Astrocyte (in vitro differentiated cells and primary cell): ENCODE results near the gene MAN1C1. TPM values are rescaled to one million over a fixed set of nuclear protein-coding genes. Genes with fewer than 3 reads are reported as not detected.
"Not testable (repeated sequence)": the region's sequence is repeated elsewhere in the genome, so short reads cannot be mapped to it uniquely, and the experiment has no call there.

Source experiments
- DNase-seq: peaks from one replicate; pipeline ENCODE4 v3.0.0-alpha.2; 2010; ENCODE audit warnings: low read depth
- FAIRE-seq: peaks from 2 replicates; lab custom pipeline; 2011; peaks lifted over from hg19 to GRCh38; lab: Jason Lieb, UNC
- H2AFZ ChIP-seq: 2 replicates; pipeline ENCODE4 v1.6.0; 2012; ENCODE audit warnings: low read depth, low read length, inconsistent platforms
- H3K27ac ChIP-seq: 2 replicates; pipeline ENCODE4 v1.5.1; 2011; ENCODE audit warnings: low read depth, low read length, inconsistent platforms
- H3K27me3 ChIP-seq: 2 replicates; pipeline ENCODE4 v1.6.0; 2011; ENCODE audit warnings: low read length, inconsistent platforms; ENCODE audit not compliant: insufficient read depth
- H3K36me3 ChIP-seq: 2 replicates; pipeline ENCODE4 v1.5.1; 2011; ENCODE audit warnings: low read length, inconsistent platforms; ENCODE audit not compliant: insufficient read depth
- H3K4me1 ChIP-seq: 2 replicates; pipeline ENCODE4 v1.5.1; 2011; ENCODE audit warnings: low read length, inconsistent platforms; ENCODE audit not compliant: insufficient read depth
- H3K4me2 ChIP-seq: 2 replicates; pipeline ENCODE4 v1.6.0; 2012; ENCODE audit warnings: low read length, inconsistent platforms
- H3K4me3 ChIP-seq: 2 replicates; pipeline ENCODE4 v1.5.1; 2011; ENCODE audit warnings: low read depth, mild to moderate bottlenecking, low read length, inconsistent platforms; ENCODE audit not compliant: insufficient read depth
- H3K79me2 ChIP-seq: 2 replicates; pipeline ENCODE4 v1.6.0; 2012; ENCODE audit warnings: mild to moderate bottlenecking, low read length, inconsistent platforms; ENCODE audit not compliant: insufficient read depth
- H3K9ac ChIP-seq: 2 replicates; pipeline ENCODE4 v1.6.0; 2012; ENCODE audit warnings: mild to moderate bottlenecking, low read length, inconsistent platforms
- H3K9me3 ChIP-seq: 2 replicates; pipeline ENCODE4 v1.5.1; 2012; ENCODE audit warnings: low read depth, mild to moderate bottlenecking, low read length, inconsistent platforms; ENCODE audit not compliant: insufficient read depth
- H4K20me1 ChIP-seq: 2 replicates; pipeline ENCODE4 v1.6.0; 2012; ENCODE audit warnings: low read length, inconsistent platforms; ENCODE audit not compliant: insufficient read depth
- H3K27ac Mint-ChIP-seq: one replicate; pipeline ENCODE4 v1.8.0; 2021; ENCODE audit warnings: mild to moderate bottlenecking, mixed read lengths; ENCODE audit not compliant: unreplicated experiment
- H3K27me3 Mint-ChIP-seq: one replicate; pipeline ENCODE4 v1.8.0; 2021; ENCODE audit warnings: low read depth, mixed read lengths; ENCODE audit not compliant: unreplicated experiment
- H3K36me3 Mint-ChIP-seq: one replicate; pipeline ENCODE4 v1.8.0; 2021; ENCODE audit warnings: low read depth, mixed read lengths; ENCODE audit not compliant: unreplicated experiment
- H3K4me1 Mint-ChIP-seq: one replicate; pipeline ENCODE4 v1.8.0; 2021; ENCODE audit warnings: low read depth, mixed read lengths; ENCODE audit not compliant: unreplicated experiment
- H3K4me3 Mint-ChIP-seq: one replicate; pipeline ENCODE4 v1.8.0; 2021; ENCODE audit warnings: mild to moderate bottlenecking, moderate library complexity, mixed read lengths; ENCODE audit not compliant: unreplicated experiment
- H3K9me3 Mint-ChIP-seq: one replicate; pipeline ENCODE4 v1.8.0; 2021; ENCODE audit warnings: mild to moderate bottlenecking, mixed read lengths; ENCODE audit not compliant: unreplicated experiment
- EZH2 ChIP-seq: IDR thresholded peaks from 2 replicates; pipeline ENCODE4 v1.6.1; 2012; ENCODE audit warnings: mild to moderate bottlenecking, low read length, inconsistent platforms; ENCODE audit not compliant: insufficient read depth
- total RNA-seq: library from RNA; stranded (reverse); gene quantifications from 2 replicates; pipeline ENCODE4 v1.2.1, GENCODE V29; 2021
- TF ChIP-seq, protein P1 (sequence below): IDR thresholded peaks from 2 replicates; pipeline ENCODE4 v1.5.1; 2011; ENCODE audit warnings: low read depth, mild to moderate bottlenecking, inconsistent platforms, low read length, moderate library complexity; ENCODE audit not compliant: insufficient read depth

The MAN1C1 gene
- total RNA-seq, 1 donor from 2014 or later, result 0.86 TPM

- peak overlapping the region; percentile 50 for H3K9ac ChIP-seq
- peak; percentile 99 for FAIRE-seq
- H2AFZ ChIP-seq, result no peak overlapping the region
- H3K36me3 ChIP-seq, result no peaks in the 10 kb centered on the region
- H3K27me3 ChIP-seq, result no peaks in the 10 kb centered on the region
- no peaks in the 10 kb centered on the region for H3K9me3 ChIP-seq
- no peaks in the 10 kb centered on the region for H3K79me2 ChIP-seq
- H4K20me1 ChIP-seq, result no peaks in the 10 kb centered on the region
- peak overlapping the region; percentile 73 for H3K4me2 ChIP-seq
- H3K4me1 Mint-ChIP-seq, result peaks cover 50% of the 10 kb centered on the region
- peak overlapping the region; percentile 99 for H3K27ac Mint-ChIP-seq
- peak; percentile 98 for DNase-seq
- H3K4me1 ChIP-seq, result peaks cover 43% of the 10 kb centered on the region
- peak overlapping the region; percentile 12 for H3K4me3 ChIP-seq
- peaks cover 3% of the 10 kb centered on the region for H3K27me3 Mint-ChIP-seq
- H3K4me3 Mint-ChIP-seq, result peak overlapping the region; percentile 42
- no peaks in the 10 kb centered on the region for H3K9me3 Mint-ChIP-seq
- TF ChIP-seq EZH2, result no peak
- TF ChIP-seq, protein P1, sequence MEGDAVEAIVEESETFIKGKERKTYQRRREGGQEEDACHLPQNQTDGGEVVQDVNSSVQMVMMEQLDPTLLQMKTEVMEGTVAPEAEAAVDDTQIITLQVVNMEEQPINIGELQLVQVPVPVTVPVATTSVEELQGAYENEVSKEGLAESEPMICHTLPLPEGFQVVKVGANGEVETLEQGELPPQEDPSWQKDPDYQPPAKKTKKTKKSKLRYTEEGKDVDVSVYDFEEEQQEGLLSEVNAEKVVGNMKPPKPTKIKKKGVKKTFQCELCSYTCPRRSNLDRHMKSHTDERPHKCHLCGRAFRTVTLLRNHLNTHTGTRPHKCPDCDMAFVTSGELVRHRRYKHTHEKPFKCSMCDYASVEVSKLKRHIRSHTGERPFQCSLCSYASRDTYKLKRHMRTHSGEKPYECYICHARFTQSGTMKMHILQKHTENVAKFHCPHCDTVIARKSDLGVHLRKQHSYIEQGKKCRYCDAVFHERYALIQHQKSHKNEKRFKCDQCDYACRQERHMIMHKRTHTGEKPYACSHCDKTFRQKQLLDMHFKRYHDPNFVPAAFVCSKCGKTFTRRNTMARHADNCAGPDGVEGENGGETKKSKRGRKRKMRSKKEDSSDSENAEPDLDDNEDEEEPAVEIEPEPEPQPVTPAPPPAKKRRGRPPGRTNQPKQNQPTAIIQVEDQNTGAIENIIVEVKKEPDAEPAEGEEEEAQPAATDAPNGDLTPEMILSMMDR, result no peak
- no peaks in the 10 kb centered on the region for H3K36me3 Mint-ChIP-seq
- peak overlapping the region; percentile 84 for H3K27ac ChIP-seq
These were observed 79.2 kb downstream of the MAN1C1 start for GRCh38 chr1:25695771-25696311.

DNA sequence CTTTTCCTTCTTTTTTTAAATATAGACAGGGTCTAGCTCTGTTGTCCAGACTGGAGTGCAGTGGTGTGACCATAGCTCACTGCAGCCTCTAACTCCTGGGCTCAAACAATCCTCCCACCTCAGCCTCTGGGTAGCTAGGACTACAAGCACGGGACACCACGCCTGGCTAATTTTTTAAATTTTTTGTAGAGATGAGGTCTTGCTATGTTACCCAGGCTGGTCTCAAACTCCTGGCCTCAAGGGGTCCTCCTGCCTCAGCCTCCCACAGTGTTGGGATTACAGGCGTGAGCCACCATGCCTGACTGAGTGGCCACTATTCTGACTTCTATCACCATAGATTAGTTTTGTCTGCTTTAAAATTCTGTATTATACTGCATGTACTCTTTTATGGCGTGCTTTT, 80.1 kb downstream of the MAN1C1 start:
- H4K20me1 ChIP-seq, H3K27me3 Mint-ChIP-seq, H3K79me2 ChIP-seq, H3K9me3 ChIP-seq, H3K4me3 Mint-ChIP-seq, H3K4me2 ChIP-seq, H3K36me3 ChIP-seq, H3K9me3 Mint-ChIP-seq, H3K4me3 ChIP-seq, H2AFZ ChIP-seq, DNase-seq, H3K36me3 Mint-ChIP-seq, H3K9ac ChIP-seq, H3K27me3 ChIP-seq, FAIRE-seq: not testable (repeated sequence)
- Mint-ChIP-seq H3K4me1 (peaks cover 50% of the 10 kb centered on the region), H3K27ac (peak overlapping the region; percentile 99)
- Histone ChIP-seq H3K27ac (peak overlapping the region; percentile 84), H3K4me1 (peaks cover 43% of the 10 kb centered on the region)

- Histone ChIP-seq H3K9me3 (no peaks in the 10 kb centered on the region), H3K4me3 (no peak overlapping the region), H4K20me1 (no peaks in the 10 kb centered on the region), H3K36me3 (no peaks in the 10 kb centered on the region), H2AFZ (no peak overlapping the region), H3K9ac (no peak overlapping the region), H3K79me2 (no peaks in the 10 kb centered on the region), H3K27me3 (no peaks in the 10 kb centered on the region), H3K4me2 (no peak overlapping the region), H3K27ac (no peak overlapping the region), H3K4me1 (peaks cover 43% of the 10 kb centered on the region)
- Mint-ChIP-seq H3K27ac (no peak overlapping the region), H3K9me3 (no peaks in the 10 kb centered on the region), H3K27me3 (no peaks in the 10 kb centered on the region), H3K4me1 (peaks cover 51% of the 10 kb centered on the region), H3K4me3 (no peak overlapping the region), H3K36me3 (no peaks in the 10 kb centered on the region)
- no peak for TF ChIP-seq EZH2
- TF ChIP-seq, protein P1, result no peak
- DNase-seq, result no peak
- FAIRE-seq, result no peak
These were observed 81.0 kb downstream of the MAN1C1 start for GRCh38 chr1:25697435-25698217.
